Cortex of kidney (tissue), 1 donor: ENCODE results near the gene SH3TC1.

Source experiments
- DNase-seq: peaks from one replicate; lab custom pipeline; 2025; lab: John Stamatoyannopoulos, UW

Gene SH3TC1

GRCh38 chr4:8163436-8164193, 35.5 kb upstream of the SH3TC1 start:
- DNase-seq, result no peak

DNA sequence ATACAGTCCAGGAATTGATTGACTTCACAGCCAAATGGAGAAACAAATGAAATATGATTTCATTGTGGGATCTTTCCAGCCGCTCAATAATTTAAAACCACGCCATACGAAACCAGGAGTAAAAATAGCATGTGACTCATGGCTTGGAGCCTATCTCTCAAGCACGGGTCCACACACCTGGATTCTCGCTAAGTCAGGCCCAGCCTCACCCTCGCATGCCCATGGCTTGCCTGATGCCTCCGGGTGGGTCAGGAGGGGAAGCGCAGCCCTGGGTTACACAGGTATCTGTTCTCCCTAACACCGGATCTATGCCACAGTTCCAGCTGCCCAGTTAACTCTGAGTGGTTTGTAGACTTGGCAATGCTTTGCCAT, 34.9 kb upstream of the SH3TC1 start:
- no peak for DNase-seq

GRCh38 chr4:8164687-8165086, 34.4 kb upstream of the SH3TC1 start:
- no peak for DNase-seq

- no peak for DNase-seq
These were observed 33.7 kb upstream of the SH3TC1 start for GRCh38 chr4:8165374-8165896.

DNA sequence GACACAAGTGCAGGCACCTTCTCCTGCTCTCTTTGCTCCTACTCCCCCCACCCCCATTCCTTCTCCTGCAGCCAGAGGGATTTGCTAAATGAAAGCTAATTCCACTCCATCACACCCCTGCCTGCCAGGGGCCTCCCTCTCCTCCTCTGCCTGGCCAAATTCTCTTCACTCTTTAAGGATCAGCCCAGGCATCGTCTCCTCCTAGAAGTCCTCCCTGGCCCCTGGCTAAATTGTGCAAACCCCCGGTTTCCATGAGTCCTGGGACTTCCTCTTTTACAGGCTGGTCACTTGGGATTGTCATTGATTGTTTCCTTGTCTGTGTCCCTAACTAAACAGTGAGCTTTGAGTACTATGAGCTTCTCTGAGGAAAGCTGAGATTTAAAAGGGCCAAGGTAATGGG, 31.8 kb upstream of the SH3TC1 start:
- no peak for DNase-seq

DNA sequence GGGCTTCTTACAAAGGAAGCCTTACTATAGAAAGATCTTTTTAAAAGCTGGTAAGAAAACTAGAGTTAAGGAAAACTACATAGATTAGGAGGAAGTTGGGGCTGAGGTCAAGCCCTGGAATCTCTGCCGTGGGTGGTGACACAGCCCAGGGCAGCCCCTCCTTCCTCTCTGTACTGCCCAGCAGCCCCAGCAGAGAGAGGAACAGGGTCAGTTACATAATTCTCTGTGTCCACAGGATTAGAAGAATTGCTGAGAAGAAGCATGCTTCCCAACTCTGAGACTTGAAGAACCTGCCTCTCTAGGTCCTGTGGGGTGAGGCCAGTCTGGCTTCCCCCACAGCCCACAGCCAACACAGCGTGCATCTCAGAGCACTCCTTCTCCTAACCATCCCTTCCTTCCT, 31.3 kb upstream of the SH3TC1 start:
- DNase-seq, result no peak

DNA sequence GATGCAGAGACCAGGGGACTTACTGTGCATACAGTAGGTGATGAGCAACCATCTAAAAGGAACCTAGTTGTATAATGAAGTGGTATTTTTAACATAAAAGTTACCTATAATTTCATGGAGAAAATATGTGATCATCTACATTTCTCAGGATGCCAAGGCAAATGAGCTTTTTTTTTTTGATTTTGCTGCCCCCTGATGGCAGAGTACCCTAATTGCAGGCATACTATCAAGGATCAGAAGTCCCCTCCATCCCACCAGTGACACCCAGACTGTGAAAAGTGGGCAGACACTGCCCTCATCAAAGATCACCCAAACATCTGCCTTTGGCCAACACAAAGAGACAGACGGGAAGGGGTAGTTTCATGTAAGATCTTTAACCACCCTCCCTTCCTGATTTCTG, 30.9 kb upstream of the SH3TC1 start:
- DNase-seq, result no peak

DNA sequence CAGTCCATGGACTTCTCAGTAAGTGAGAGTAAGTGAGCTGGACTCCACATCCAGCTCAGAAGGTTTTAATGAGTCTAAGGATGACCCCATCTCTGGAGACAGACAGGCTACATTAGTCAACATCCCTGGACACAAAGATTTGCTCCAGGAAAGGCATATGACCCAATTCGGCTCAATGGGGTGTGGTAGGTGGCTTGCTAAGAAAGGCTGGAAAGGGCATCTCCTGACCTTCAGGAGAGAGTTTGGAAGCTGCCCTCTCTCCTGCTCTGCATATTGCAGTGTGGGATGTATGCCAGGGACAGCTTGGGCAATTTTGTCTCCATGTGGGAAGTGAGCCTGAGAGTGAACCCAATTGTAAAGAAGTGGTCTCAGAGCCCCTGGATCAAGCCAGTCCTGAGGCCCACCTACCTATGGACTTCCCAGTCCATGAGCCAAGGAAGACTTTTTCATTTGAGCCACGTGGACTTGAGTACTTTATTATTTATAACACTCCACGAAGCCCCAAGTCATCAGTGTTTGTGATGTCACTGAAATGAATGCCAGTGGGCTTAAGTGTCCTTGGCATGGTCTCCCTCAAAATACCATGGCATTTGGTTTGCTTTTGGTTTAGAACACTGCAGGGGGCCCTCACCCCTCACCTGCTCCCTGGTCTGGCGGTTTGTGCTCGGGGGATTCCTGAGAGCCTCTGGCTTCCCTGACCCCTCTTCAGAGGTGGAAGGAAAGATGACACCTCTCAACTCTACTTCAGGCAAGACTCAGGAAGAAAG, 30.1 kb upstream of the SH3TC1 start:
- DNase-seq, result no peak

DNA sequence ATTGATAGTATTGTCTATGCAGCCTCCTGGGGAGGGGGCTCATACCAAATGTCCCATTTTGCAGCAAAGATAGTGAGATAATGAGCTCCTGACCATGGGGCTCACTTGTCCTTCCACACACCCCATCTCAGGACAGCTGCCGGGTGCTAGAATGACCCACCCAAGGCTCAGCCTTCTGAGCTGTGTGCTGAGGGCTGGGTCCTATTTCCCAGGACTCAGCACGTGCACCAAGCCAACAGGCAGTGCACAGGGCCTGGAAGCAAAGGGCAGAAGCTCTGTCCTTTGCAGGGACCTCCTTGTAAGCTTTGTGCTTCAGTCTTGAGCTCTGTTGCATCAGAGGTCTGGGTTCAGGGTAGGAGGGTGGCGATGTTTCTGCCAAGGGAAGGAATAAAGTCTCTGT, 29.3 kb upstream of the SH3TC1 start:
- DNase-seq, result no peak

DNA sequence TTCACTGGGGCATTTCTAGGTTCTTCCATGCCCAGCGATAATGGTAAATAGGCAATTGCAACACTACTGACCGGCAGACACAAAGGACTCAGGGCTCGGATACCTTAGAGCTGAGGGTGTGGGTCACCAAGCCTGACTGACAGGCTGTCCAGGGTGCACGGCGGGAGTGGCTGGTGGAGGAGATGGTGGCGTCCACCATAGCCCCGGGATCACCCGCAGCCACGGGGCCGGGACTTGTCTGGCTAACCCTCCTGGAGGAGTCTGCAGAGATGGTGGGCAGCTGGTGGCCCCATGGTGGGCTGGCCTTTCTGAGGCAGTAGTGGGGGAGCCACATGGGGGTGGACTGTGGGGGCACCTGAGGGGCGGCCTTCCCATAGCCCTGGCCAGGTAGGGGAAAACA, 28.7 kb upstream of the SH3TC1 start:
- no peak for DNase-seq

DNA sequence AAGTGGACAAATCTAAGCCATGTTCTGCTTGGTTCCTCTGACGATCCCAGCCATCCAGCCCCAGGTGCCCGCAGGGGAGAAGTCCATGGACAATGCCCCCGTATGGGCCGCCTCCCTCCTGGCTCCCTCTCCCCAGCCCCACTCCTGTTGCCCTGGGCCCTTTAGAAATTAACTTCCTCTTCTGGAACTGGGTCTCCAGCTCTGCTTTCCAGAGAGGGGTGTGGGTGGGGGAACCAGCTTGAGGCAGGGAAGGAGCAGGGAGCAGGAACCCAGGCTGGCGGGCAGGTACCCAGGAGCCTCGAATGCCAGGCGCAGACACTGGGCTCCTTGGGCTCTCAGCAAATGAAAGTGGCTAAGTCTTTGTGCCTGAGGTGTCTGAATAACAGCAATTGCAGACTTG, 27.8 kb upstream of the SH3TC1 start:
- no peak for DNase-seq

- no peak for DNase-seq
These were observed 26.8 kb upstream of the SH3TC1 start for GRCh38 chr4:8171984-8172924.

GRCh38 chr4:8173492-8174242, 25.4 kb upstream of the SH3TC1 start:
- no peak for DNase-seq

DNA sequence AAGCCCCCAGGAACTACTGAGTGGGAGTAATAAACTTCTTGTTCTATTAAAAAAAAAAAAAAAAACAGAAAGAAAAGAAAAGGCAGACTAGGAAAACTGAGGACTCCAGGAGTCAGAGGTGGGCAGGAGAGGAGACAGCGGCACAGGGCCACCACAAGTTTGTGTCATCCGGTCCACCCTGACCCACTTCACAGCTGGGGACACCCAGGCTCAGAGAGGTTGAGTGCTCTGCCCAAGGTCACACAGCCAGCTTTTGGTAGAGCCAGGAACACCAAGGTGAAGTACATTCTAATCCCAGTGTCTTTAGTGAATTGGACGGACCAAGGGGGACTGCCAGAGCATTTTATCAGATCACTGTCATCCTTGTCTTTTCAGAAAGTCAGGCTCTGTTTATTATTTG, 24.1 kb upstream of the SH3TC1 start:
- DNase-seq, result no peak

DNA sequence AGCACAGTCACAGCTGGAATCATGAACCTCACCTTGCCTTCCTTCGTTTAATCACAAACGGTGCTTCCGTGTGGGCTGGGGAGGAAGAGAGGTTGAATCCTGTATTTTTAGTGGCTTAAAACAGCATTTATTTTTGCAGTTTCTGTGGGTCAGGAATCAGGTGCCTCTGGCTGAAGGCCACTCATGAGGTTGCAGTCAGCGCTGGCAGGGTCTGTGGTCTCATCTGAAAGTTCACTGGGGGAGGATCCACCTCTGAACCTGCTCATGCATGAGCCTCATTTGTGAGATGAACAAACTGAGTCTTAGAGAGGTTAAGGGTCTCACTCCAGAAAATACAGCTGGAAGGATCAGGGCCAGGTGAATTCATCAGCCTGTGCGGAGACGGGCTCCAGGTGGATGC, 23.4 kb upstream of the SH3TC1 start:
- DNase-seq, result no peak

DNA sequence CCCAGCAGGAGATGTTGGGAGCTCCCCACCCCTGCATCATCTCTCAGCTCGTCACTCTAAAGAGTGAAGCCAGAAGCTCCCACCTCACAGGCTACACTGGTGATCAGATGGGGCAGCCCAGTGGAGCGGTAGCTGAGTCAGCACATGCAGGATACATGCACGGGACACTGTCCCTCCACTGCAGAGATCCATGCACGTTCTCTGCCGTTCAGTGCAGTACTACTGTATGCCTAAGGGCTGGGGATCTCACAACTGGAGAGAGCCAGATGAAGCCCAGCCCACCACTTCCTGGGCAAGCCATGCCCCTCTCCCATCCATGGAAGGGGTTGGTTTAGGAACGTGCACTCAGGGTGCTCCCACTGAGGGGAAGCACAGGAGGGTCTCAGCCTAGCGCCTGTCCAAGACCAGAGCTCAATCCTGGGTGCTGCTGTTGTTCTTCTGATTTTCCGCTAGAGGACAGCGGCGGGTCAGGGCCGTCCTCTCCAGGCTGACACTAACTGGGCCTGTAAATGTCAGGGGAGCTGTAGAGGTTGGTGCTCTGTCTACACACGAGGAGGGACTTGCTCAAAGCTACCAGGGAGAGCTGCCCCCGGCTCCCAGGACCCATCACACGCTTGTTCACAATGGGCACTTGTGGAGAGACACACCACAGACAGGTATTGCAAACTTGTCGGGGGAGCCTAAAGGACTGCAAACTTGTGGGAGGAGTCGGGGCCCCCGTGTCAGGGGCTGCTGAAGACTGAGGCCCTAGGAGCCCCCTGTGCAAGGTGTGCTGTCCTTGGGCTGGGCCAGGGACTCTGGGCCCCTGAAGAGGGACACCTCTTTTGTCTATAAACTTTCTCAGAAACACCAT, 22.3 kb upstream of the SH3TC1 start:
- DNase-seq, result no peak

GRCh38 chr4:8177552-8177951, 21.5 kb upstream of the SH3TC1 start:
- no peak for DNase-seq

GRCh38 chr4:8177956-8178355, 21.1 kb upstream of the SH3TC1 start:
- no peak for DNase-seq

GRCh38 chr4:8179074-8179473, 20.0 kb upstream of the SH3TC1 start:
- no peak for DNase-seq

DNA sequence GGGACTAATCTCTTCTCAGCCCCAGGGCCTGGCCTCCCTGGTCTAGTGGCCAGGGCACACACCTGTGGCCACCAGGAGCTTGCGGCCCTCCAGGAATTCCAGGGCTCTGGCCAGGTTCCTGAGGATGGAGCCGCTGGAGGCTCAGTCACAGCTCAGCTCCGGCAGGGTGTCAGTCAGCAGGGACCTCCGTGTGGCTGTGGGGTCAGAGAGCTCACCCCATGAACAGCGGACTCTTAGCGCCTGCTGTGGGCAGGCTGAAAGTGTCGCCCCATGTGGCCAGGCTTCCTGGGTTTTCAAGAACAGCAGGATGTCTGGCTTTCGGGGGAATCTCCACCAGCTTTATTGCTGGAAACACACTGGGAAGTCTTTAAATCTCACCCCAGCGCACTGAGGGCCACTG, 19.3 kb upstream of the SH3TC1 start:
- no peak for DNase-seq
